Activated CD8-positive, alpha-beta T cell treated with anti-CD3 and anti-CD28 coated beads, Interleukin-2, amount 10 ng/mL, durations not matched to agents 7 days and 5 days (primary cell): ENCODE measurements around the gene QTRT2. TPM values are rescaled to one million over a fixed set of nuclear protein-coding genes. Genes with fewer than 3 reads are reported as not detected.

ENCODE experiments used
- ATAC-seq: fragments of 150-1000 bp; cut with Tn5 transposase; one replicate; pipeline ENCODE4 v1.10.0; 2021; ENCODE audit warnings: moderate library complexity
- CTCF ChIA-PET: fragments of 350-600 bp; sonication (Branson Sonifier 250); formaldehyde crosslinking; loops from one replicate; lab custom pipeline; 2021; ENCODE audit warnings: antibody characterized with exemption; lab: Charles Lee
- POLR2A ChIA-PET: fragments of 350-600 bp; sonication (Branson Sonifier 250); formaldehyde crosslinking; loops from one replicate; lab custom pipeline; 2021; ENCODE audit warnings: antibody characterized with exemption; lab: Charles Lee
- DNase-seq: peaks from one replicate; pipeline ENCODE4 v3.0.0-alpha.2; 2020
- H3K27ac Mint-ChIP-seq: one replicate; pipeline ENCODE4 v1.8.0; 2021; ENCODE audit warnings: mild to moderate bottlenecking, mixed read lengths
- H3K27me3 Mint-ChIP-seq: one replicate; pipeline ENCODE4 v1.8.0; 2021; ENCODE audit warnings: low read depth, mixed read lengths
- H3K36me3 Mint-ChIP-seq: one replicate; pipeline ENCODE4 v1.8.0; 2021; ENCODE audit warnings: low read depth, mixed read lengths
- H3K4me1 Mint-ChIP-seq: one replicate; pipeline ENCODE4 v1.8.0; 2021; ENCODE audit warnings: low read depth, mixed read lengths
- H3K4me3 Mint-ChIP-seq: one replicate; pipeline ENCODE4 v1.8.0; 2021; ENCODE audit warnings: mild to moderate bottlenecking, mixed read lengths
- H3K9me3 Mint-ChIP-seq: one replicate; pipeline ENCODE4 v1.8.0; 2022; ENCODE audit warnings: mixed read lengths; ENCODE audit not compliant: insufficient read depth
- total RNA-seq, 2 experiments: library from RNA; stranded (reverse); gene quantifications; one replicate each; pipeline ENCODE4 v1.2.3, GENCODE V29; 2021

Gene QTRT2
- total RNA-seq, 2 experiments from 2014 or later = 32.1 to 35.0 TPM

GRCh38 chr3:114035896-114036295 lies 20.6 kb upstream of the QTRT2 start:
- Mint-ChIP-seq H3K27ac (no peak overlapping the region), H3K27me3 (no peaks in the 10 kb centered on the region), H3K4me3 (no peak overlapping the region), H3K9me3 (no peaks in the 10 kb centered on the region), H3K36me3 (no peaks in the 10 kb centered on the region), H3K4me1 (no peaks in the 10 kb centered on the region)
- CTCF ChIA-PET = interaction anchor here (1.2 kb wide), 1 partner anchor 20 kb away, joined by 3 read pairs; no protein-coding TSS in a partner anchor
- DNase-seq (no peak), ATAC-seq (no peak)
- POLR2A ChIA-PET = no interaction called here

GRCh38 chr3:114043205-114043604 lies 13.3 kb upstream of the QTRT2 start:
- Mint-ChIP-seq H3K36me3 (no peaks in the 10 kb centered on the region), H3K27me3 (peaks cover 3% of the 10 kb centered on the region), H3K4me1 (no peaks in the 10 kb centered on the region), H3K4me3 (no peak overlapping the region), H3K27ac (no peak overlapping the region), H3K9me3 (no peaks in the 10 kb centered on the region)
- no peak for ATAC-seq
- ChIA-PET POLR2A (interaction anchor here (0.6 kb wide), 1 partner anchor 447 kb away, joined by 3 read pairs; no protein-coding TSS in a partner anchor), CTCF (no interaction called here)
- no peak for DNase-seq

GRCh38 chr3:114052216-114052615 lies 4.3 kb upstream of the QTRT2 start:
- POLR2A ChIA-PET = no interaction called here
- ATAC-seq (no peak), DNase-seq (no peak)
- peaks cover 13% of the 10 kb centered on the region for H3K4me1 Mint-ChIP-seq
- no peaks in the 10 kb centered on the region for H3K9me3 Mint-ChIP-seq
- H3K27me3 Mint-ChIP-seq = peaks cover 5% of the 10 kb centered on the region
- CTCF ChIA-PET = no interaction called here
- no peaks in the 10 kb centered on the region for H3K36me3 Mint-ChIP-seq
- H3K27ac Mint-ChIP-seq = no peak overlapping the region
- H3K4me3 Mint-ChIP-seq = no peak overlapping the region

GRCh38 chr3:114057011-114057347 lies 442 bp downstream of the QTRT2 start:
- no peaks in the 10 kb centered on the region for H3K27me3 Mint-ChIP-seq
- H3K4me3 Mint-ChIP-seq = peak overlapping the region; percentile 91
- peaks cover 21% of the 10 kb centered on the region for H3K36me3 Mint-ChIP-seq
- H3K9me3 Mint-ChIP-seq = no peaks in the 10 kb centered on the region
- DNase-seq (no peak), ATAC-seq (peak; percentile 20)
- peak overlapping the region; percentile 92 for H3K27ac Mint-ChIP-seq
- POLR2A ChIA-PET = no interaction called here
- CTCF ChIA-PET = no interaction called here
- peaks cover 36% of the 10 kb centered on the region for H3K4me1 Mint-ChIP-seq

- ChIA-PET CTCF (no interaction called here), POLR2A (no interaction called here)
- Mint-ChIP-seq H3K4me3 (peak overlapping the region; percentile 52), H3K27me3 (no peaks in the 10 kb centered on the region), H3K27ac (no peak overlapping the region), H3K36me3 (peaks cover 21% of the 10 kb centered on the region), H3K4me1 (peaks cover 36% of the 10 kb centered on the region), H3K9me3 (no peaks in the 10 kb centered on the region)
- DNase-seq (no peak), ATAC-seq (no peak)
These were observed 2.1 kb downstream of the QTRT2 start for GRCh38 chr3:114058646-114059045.

GRCh38 chr3:114060906-114061655 lies 4.5 kb downstream of the QTRT2 start:
- H3K9me3 Mint-ChIP-seq = no peaks in the 10 kb centered on the region
- ChIA-PET CTCF (no interaction called here), POLR2A (no interaction called here)
- H3K27ac Mint-ChIP-seq = no peak overlapping the region
- H3K27me3 Mint-ChIP-seq = no peaks in the 10 kb centered on the region
- no peak for ATAC-seq
- H3K4me1 Mint-ChIP-seq = peaks cover 24% of the 10 kb centered on the region
- no peak for DNase-seq
- H3K36me3 Mint-ChIP-seq = peaks cover 25% of the 10 kb centered on the region
- H3K4me3 Mint-ChIP-seq = no peak overlapping the region

GRCh38 chr3:114067804-114068203 lies 11.3 kb downstream of the QTRT2 start:
- no peak for ATAC-seq
- Mint-ChIP-seq H3K27me3 (no peaks in the 10 kb centered on the region), H3K36me3 (peaks cover 41% of the 10 kb centered on the region), H3K9me3 (no peaks in the 10 kb centered on the region), H3K4me3 (no peak overlapping the region), H3K27ac (no peak overlapping the region), H3K4me1 (no peaks in the 10 kb centered on the region)
- DNase-seq = no peak
- POLR2A ChIA-PET = interaction anchor here (1.1 kb wide), 1 partner anchor 12 kb away, joined by 6 read pairs; no protein-coding TSS in a partner anchor
- CTCF ChIA-PET = no interaction called here

GRCh38 chr3:114068336-114068735 lies 11.8 kb downstream of the QTRT2 start:
- ChIA-PET POLR2A (no interaction called here), CTCF (no interaction called here)
- Mint-ChIP-seq H3K4me3 (no peak overlapping the region), H3K27ac (no peak overlapping the region), H3K36me3 (peaks cover 44% of the 10 kb centered on the region), H3K4me1 (no peaks in the 10 kb centered on the region), H3K9me3 (no peaks in the 10 kb centered on the region), H3K27me3 (no peaks in the 10 kb centered on the region)
- no peak for DNase-seq
- no peak for ATAC-seq

GRCh38 chr3:114071786-114072185 lies 15.2 kb downstream of the QTRT2 start:
- no peak overlapping the region for H3K4me3 Mint-ChIP-seq
- peaks cover 56% of the 10 kb centered on the region for H3K36me3 Mint-ChIP-seq
- H3K27me3 Mint-ChIP-seq = no peaks in the 10 kb centered on the region
- H3K4me1 Mint-ChIP-seq = no peaks in the 10 kb centered on the region
- DNase-seq (no peak), ATAC-seq (no peak)
- H3K9me3 Mint-ChIP-seq = no peaks in the 10 kb centered on the region
- ChIA-PET CTCF (interaction anchor here (1.0 kb wide), 1 partner anchor 331 kb away, joined by 3 read pairs; no protein-coding TSS in a partner anchor), POLR2A (no interaction called here)
- H3K27ac Mint-ChIP-seq = no peak overlapping the region

GRCh38 chr3:114076711-114077110 lies 20.2 kb downstream of the QTRT2 start:
- peaks cover 61% of the 10 kb centered on the region for H3K36me3 Mint-ChIP-seq

GRCh38 chr3:114078126-114078525 lies 21.6 kb downstream of the QTRT2 start:
- no peaks in the 10 kb centered on the region for H3K9me3 Mint-ChIP-seq
- no peaks in the 10 kb centered on the region for H3K27me3 Mint-ChIP-seq
- ChIA-PET POLR2A (no interaction called here), CTCF (no interaction called here)
- no peak for ATAC-seq
- H3K4me1 Mint-ChIP-seq = no peaks in the 10 kb centered on the region
- no peak for DNase-seq
- peaks cover 58% of the 10 kb centered on the region for H3K36me3 Mint-ChIP-seq
- no peak overlapping the region for H3K4me3 Mint-ChIP-seq
- H3K27ac Mint-ChIP-seq = no peak overlapping the region

More at GRCh38 chr3:114076711-114077110, 20.2 kb downstream of the QTRT2 start:
- ChIA-PET CTCF (no interaction called here), POLR2A (no interaction called here)
- Mint-ChIP-seq H3K27me3 (no peaks in the 10 kb centered on the region), H3K4me1 (no peaks in the 10 kb centered on the region), H3K4me3 (no peak overlapping the region), H3K9me3 (no peaks in the 10 kb centered on the region), H3K27ac (no peak overlapping the region)
- DNase-seq = no peak
- no peak for ATAC-seq

GRCh38 chr3:114079761-114080160 lies 23.2 kb downstream of the QTRT2 start:
- DNase-seq (no peak), ATAC-seq (no peak)
- Mint-ChIP-seq H3K4me3 (no peak overlapping the region), H3K4me1 (no peaks in the 10 kb centered on the region), H3K36me3 (peaks cover 61% of the 10 kb centered on the region), H3K27ac (no peak overlapping the region), H3K9me3 (no peaks in the 10 kb centered on the region), H3K27me3 (no peaks in the 10 kb centered on the region)
- ChIA-PET POLR2A (no interaction called here), CTCF (no interaction called here)
